DOHH2 (cell line): ENCODE measurements around the gene LTO1.

Experiments
- H3F3A ChIP-seq: fragments of 200-600 bp; sonication (generic), shearing (Covaris generic); 2 replicates; pipeline ENCODE4 v1.6.0; 2016; ENCODE audit warnings: antibody characterized with exemption, mild to moderate bottlenecking; ENCODE audit not compliant: control insufficient read depth, insufficient read depth
- H3K27ac ChIP-seq: fragments of 200-600 bp; sonication (generic); 2 replicates; pipeline ENCODE4 v1.5.1; 2014; ENCODE audit warnings: low read depth, mild to moderate bottlenecking, low read length, moderate library complexity
- H3K27me3 ChIP-seq: fragments of 200-600 bp; sonication (generic); 2 replicates; pipeline ENCODE4 v1.6.1; 2014; ENCODE audit warnings: mild to moderate bottlenecking, low read length, mixed read lengths; ENCODE audit not compliant: control insufficient read depth
- H3K36me3 ChIP-seq: fragments of 200-600 bp; sonication (generic); 2 replicates; pipeline ENCODE4 v1.6.1; 2014; ENCODE audit warnings: mild to moderate bottlenecking, low read length, moderate library complexity, mixed read lengths; ENCODE audit not compliant: control insufficient read depth
- H3K4me1 ChIP-seq: fragments of 200-600 bp; sonication (generic); 2 replicates; pipeline ENCODE4 v1.6.1; 2014; ENCODE audit warnings: mild to moderate bottlenecking, low read length, mixed read lengths; ENCODE audit not compliant: control insufficient read depth
- H3K4me2 ChIP-seq: fragments of 200-600 bp; sonication (generic); 2 replicates; pipeline ENCODE4 v1.6.0; 2014; ENCODE audit warnings: mild to moderate bottlenecking, low read length, moderate library complexity
- H3K4me3 ChIP-seq: fragments of 200-600 bp; sonication (generic); 2 replicates; pipeline ENCODE4 v1.5.1; 2014; ENCODE audit warnings: mild to moderate bottlenecking, low read length, mixed read lengths
- H3K79me2 ChIP-seq: fragments of 200-600 bp; sonication (generic); 2 replicates; pipeline ENCODE4 v1.6.1; 2014; ENCODE audit warnings: mild to moderate bottlenecking, low read length, mixed read lengths; ENCODE audit not compliant: control insufficient read depth
- H3K9me2 ChIP-seq: fragments of 200-600 bp; sonication (generic); replicated peaks from 2 replicates; pipeline ENCODE4 v1.6.1; 2014; ENCODE audit warnings: mild to moderate bottlenecking, low read length, mixed read lengths; ENCODE audit not compliant: control insufficient read depth
- H3K9me3 ChIP-seq: fragments of 200-600 bp; sonication (generic); 2 replicates; pipeline ENCODE4 v1.6.1; 2014; ENCODE audit warnings: antibody characterized with exemption, low read length, mixed read lengths; ENCODE audit not compliant: control insufficient read depth, insufficient read depth
- H4K20me1 ChIP-seq: fragments of 200-600 bp; sonication (generic); 2 replicates; pipeline ENCODE4 v1.6.0; 2014; ENCODE audit warnings: low read depth, mild to moderate bottlenecking, antibody characterized with exemption, low read length, moderate library complexity; ENCODE audit not compliant: control insufficient read depth, insufficient read depth
- CTCF ChIP-seq: fragments of 200-600 bp; sonication (generic); IDR thresholded peaks from one replicate; pipeline ENCODE4 v1.5.1; 2014; ENCODE audit warnings: antibody characterized with exemption, mild to moderate bottlenecking, low read depth, low read length; ENCODE audit not compliant: poor library complexity, severe bottlenecking
- EZH2phosphoT487 ChIP-seq: fragments of 200-600 bp; sonication (generic); IDR thresholded peaks from 2 replicates; pipeline ENCODE4 v1.6.1; 2017; ENCODE audit warnings: borderline replicate concordance, mild to moderate bottlenecking, antibody characterized with exemption, low read length, moderate library complexity, mixed read lengths

LTO1 gene

DNA sequence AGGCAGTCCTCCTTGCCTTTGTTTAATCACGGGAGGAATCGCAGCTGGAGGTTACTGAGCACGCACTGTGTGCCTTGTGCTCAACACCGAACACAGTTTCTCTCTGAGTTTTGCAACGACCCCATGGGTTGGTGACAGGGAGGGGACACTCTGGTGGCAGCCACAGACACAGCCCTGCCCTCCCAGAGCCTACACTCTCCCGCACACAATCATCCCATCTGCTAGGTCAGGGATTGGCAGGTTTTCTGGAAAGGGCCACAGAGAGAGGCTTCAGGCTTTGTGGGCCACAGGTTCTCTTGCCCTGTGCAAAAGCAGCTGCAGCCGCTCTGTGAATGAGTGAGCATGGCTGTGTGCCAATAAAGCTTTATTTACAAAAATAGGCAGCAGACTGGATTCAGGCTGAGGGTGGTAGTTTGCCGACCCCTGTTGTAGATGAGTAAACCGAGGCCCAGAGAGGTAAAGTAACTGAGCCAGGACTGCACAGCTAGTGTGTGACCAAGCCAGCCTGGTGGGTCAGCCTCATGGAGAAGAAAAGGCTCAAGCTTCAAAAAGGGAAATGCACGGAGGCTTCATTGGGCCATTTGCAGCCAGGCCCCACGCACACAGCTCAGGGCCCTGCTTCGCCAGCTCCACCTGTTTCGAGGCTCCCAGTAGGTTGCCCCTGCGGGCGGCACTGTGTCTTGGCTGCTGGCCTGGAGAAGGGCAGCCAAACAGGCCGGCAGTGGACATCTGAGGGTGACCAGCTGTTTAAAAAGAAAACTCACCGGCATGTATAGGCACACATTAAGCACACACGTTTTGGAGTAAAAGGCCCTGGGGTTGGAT is 16.3 kb downstream of the LTO1 start:
- Histone ChIP-seq H3K4me3 (no peak overlapping the region), H3K36me3 (no peaks in the 10 kb centered on the region), H3K9me2 (no peaks in the 10 kb centered on the region), H3K4me1 (no peaks in the 10 kb centered on the region), H3K79me2 (no peaks in the 10 kb centered on the region), H3K4me2 (no peak overlapping the region), H3K9me3 (no peaks in the 10 kb centered on the region), H3K27ac (no peak overlapping the region), H4K20me1 (no peaks in the 10 kb centered on the region), H3F3A (no peaks in the 10 kb centered on the region), H3K27me3 (no peaks in the 10 kb centered on the region)
- no peak for TF ChIP-seq CTCF
- no peak for TF ChIP-seq EZH2phosphoT487

DNA sequence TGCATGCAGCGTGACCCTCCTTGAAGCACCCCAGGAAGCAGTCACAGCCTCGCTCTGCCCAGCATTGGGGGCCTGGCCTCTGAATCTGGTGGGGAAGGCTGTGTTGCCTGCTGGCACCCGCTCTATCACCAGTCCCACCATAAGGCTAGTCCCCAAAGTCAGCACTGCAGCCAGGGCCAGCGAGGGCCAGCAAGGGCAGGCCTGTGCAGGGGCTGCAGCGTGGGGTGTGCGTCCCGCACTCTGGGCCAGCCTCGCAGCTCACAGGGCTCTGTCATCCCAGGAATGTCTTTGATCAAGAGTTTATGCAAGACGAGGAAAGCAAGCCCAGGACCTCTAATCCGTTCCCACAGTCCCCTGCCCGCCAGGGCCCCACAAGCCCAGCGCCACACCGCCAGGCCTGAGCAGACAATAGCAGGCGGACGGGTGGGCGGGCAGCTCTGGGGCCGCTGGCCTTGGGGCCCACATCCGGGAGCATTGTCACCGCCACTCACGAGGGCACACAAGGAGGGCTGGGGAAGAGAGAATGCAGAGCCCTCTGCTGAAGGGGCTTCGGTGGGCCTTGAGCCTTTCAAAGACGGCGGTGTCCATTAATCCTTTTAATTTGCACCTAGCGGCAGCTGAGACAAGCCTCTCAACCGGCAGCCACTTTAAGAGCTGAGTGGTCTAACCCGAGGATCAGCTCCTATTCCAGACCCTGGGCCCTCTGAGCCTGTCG is 17.1 kb downstream of the LTO1 start:
- Histone ChIP-seq H3K4me2 (no peak overlapping the region), H3K4me1 (no peaks in the 10 kb centered on the region), H4K20me1 (no peaks in the 10 kb centered on the region), H3K9me3 (no peaks in the 10 kb centered on the region), H3F3A (no peaks in the 10 kb centered on the region), H3K36me3 (no peaks in the 10 kb centered on the region), H3K4me3 (no peak overlapping the region), H3K27ac (no peak overlapping the region), H3K79me2 (no peaks in the 10 kb centered on the region), H3K9me2 (no peaks in the 10 kb centered on the region), H3K27me3 (no peaks in the 10 kb centered on the region)
- TF ChIP-seq EZH2phosphoT487: no peak
- no peak for TF ChIP-seq CTCF

GRCh38 chr11:69657456-69657910 is 17.7 kb downstream of the LTO1 start:
- H3K27me3 ChIP-seq: no peaks in the 10 kb centered on the region
- H3K27ac ChIP-seq: no peak overlapping the region
- H3K9me2 ChIP-seq: no peaks in the 10 kb centered on the region
- H3K4me2 ChIP-seq: no peak overlapping the region
- H4K20me1 ChIP-seq: no peaks in the 10 kb centered on the region
- no peaks in the 10 kb centered on the region for H3K4me1 ChIP-seq
- no peaks in the 10 kb centered on the region for H3K9me3 ChIP-seq
- H3K36me3 ChIP-seq: no peaks in the 10 kb centered on the region
- no peaks in the 10 kb centered on the region for H3K79me2 ChIP-seq
- no peak for TF ChIP-seq CTCF
- TF ChIP-seq EZH2phosphoT487: no peak
- no peaks in the 10 kb centered on the region for H3F3A ChIP-seq
- H3K4me3 ChIP-seq: no peak overlapping the region
